HG02798 (cell line): ENCODE results near the gene ATAD2B.
A peak's percentile ranks its signal among the peaks of the same experiment; 100 is the strongest.

ENCODE experiments used
- ATAC-seq: cut with Tn5 transposase; IDR thresholded peaks from one replicate; pipeline ENCODE4 v1.9.1; 2021; ENCODE audit warnings: mild to moderate bottlenecking; ENCODE audit not compliant: unreplicated experiment, poor library complexity

ATAD2B gene

GRCh38 chr2:23838996-23839395 is 87.9 kb downstream of the ATAD2B start:
- no peak for ATAC-seq

GRCh38 chr2:23838581-23838980 is 88.3 kb downstream of the ATAD2B start:
- no peak for ATAC-seq

GRCh38 chr2:23837871-23838270 is 89.1 kb downstream of the ATAD2B start:
- no peak for ATAC-seq

- ATAC-seq, result no peak
These were observed 89.9 kb downstream of the ATAD2B start for GRCh38 chr2:23836971-23837565.

- ATAC-seq, result no peak
These were observed 90.4 kb downstream of the ATAD2B start for GRCh38 chr2:23836505-23836904.

- no peak for ATAC-seq
These were observed 90.9 kb downstream of the ATAD2B start for GRCh38 chr2:23835988-23836387.

- ATAC-seq, result no peak
These were observed 91.5 kb downstream of the ATAD2B start for GRCh38 chr2:23835423-23835822.

- ATAC-seq, result no peak
These were observed 97.9 kb downstream of the ATAD2B start for GRCh38 chr2:23828986-23829385.

GRCh38 chr2:23828256-23828980 is 98.5 kb downstream of the ATAD2B start:
- no peak for ATAC-seq

GRCh38 chr2:23827287-23827686 is 99.6 kb downstream of the ATAD2B start:
- ATAC-seq, result no peak

- ATAC-seq, result no peak
These were observed 100.2 kb downstream of the ATAD2B start for GRCh38 chr2:23826771-23827170.

- no peak for ATAC-seq
These were observed 100.9 kb downstream of the ATAD2B start for GRCh38 chr2:23826040-23826439.

GRCh38 chr2:23824777-23825212 is 102.1 kb downstream of the ATAD2B start:
- peak; percentile 57 for ATAC-seq

GRCh38 chr2:23823863-23824262 is 103.1 kb downstream of the ATAD2B start:
- ATAC-seq, result no peak

- no peak for ATAC-seq
These were observed 112.0 kb downstream of the ATAD2B start for GRCh38 chr2:23814963-23815362.

- ATAC-seq, result no peak
These were observed 113.5 kb downstream of the ATAD2B start for GRCh38 chr2:23813438-23813837.

- ATAC-seq, result no peak
These were observed 117.8 kb downstream of the ATAD2B start for GRCh38 chr2:23809150-23809549.

- no peak for ATAC-seq
These were observed 120.2 kb downstream of the ATAD2B start for GRCh38 chr2:23806665-23807249.

GRCh38 chr2:23806201-23806600 is 120.7 kb downstream of the ATAD2B start:
- ATAC-seq, result no peak

GRCh38 chr2:23803965-23804542 is 122.9 kb downstream of the ATAD2B start:
- ATAC-seq, result no peak

GRCh38 chr2:23803264-23803964 is 123.5 kb downstream of the ATAD2B start:
- ATAC-seq, result no peak
